D721Med (cell line): ENCODE data around the gene RIMS1.

Experiments used
- DNase-seq: peaks from one replicate; pipeline ENCODE4 v3.0.0; 2011; ENCODE audit warnings: low spot score; ENCODE audit not compliant: insufficient read length
- FAIRE-seq: peaks from 2 replicates; lab custom pipeline; 2011; peaks lifted over from hg19 to GRCh38; lab: Jason Lieb, UNC
- CTCF ChIP-seq: IDR thresholded peaks from 2 replicates; pipeline ENCODE4 v1.5.1; 2012; ENCODE audit warnings: mild to moderate bottlenecking, control low read depth; ENCODE audit not compliant: insufficient read depth; ENCODE audit errors: missing control alignments

RIMS1 gene

GRCh38 chr6:72203983-72204382 lies 317.6 kb downstream of the RIMS1 start:
- DNase-seq (no peak), FAIRE-seq (no peak)
- no peak for TF ChIP-seq CTCF

- DNase-seq (no peak), FAIRE-seq (no peak)
- no peak for TF ChIP-seq CTCF
Observed at GRCh38 chr6:72205500-72205899, 319.1 kb downstream of the RIMS1 start.

GRCh38 chr6:72206606-72207005 lies 320.3 kb downstream of the RIMS1 start:
- DNase-seq (no peak), FAIRE-seq (no peak)
- TF ChIP-seq CTCF, result no peak

- FAIRE-seq (peak; percentile 55), DNase-seq (no peak)
Observed at GRCh38 chr6:72212686-72213085, 326.3 kb downstream of the RIMS1 start.

GRCh38 chr6:72213654-72214053 lies 327.3 kb downstream of the RIMS1 start:
- DNase-seq, result no peak
- no peak for TF ChIP-seq CTCF
- FAIRE-seq, result peak; percentile 72

More at GRCh38 chr6:72212686-72213085, 326.3 kb downstream of the RIMS1 start:
- TF ChIP-seq CTCF, result no peak

- FAIRE-seq (no peak), DNase-seq (no peak)
- no peak for TF ChIP-seq CTCF
Observed at GRCh38 chr6:72216222-72217068, 330.1 kb downstream of the RIMS1 start.

- no peak for DNase-seq
- FAIRE-seq, result peak; percentile 32
- no peak for TF ChIP-seq CTCF
Observed at GRCh38 chr6:72217626-72218025, 331.3 kb downstream of the RIMS1 start.
